DMS53 treated with DMSO at 0.1 percent for 48 hours (cell line): ENCODE data around the gene CLOCK.
A peak's percentile ranks its signal among the peaks of the same experiment; 100 is the strongest.

Experiments used
- DNase-seq: peaks from one replicate; lab custom pipeline; 2025; ENCODE audit not compliant: unreplicated experiment; lab: John Stamatoyannopoulos, UW

Gene CLOCK

DNA sequence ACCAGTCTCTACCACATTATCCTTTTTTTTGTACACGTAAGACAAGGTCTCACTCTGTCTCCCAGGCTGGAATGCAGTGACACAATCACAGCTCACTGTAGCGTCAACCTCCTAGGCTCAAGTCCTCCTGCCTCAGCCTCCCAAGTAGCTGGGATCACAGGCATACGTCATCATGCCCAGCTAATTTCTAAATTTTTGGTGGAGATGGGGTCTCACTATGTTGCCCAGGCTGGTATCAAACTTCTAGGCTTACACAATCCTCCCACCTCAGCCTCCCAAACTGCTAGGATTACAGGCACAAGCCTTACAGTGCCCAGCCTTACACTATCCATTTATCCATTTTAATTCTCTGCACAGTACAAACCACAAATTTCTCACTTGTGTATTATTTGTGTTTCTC, 58.0 kb downstream of the CLOCK start:
- no peak for DNase-seq

DNA sequence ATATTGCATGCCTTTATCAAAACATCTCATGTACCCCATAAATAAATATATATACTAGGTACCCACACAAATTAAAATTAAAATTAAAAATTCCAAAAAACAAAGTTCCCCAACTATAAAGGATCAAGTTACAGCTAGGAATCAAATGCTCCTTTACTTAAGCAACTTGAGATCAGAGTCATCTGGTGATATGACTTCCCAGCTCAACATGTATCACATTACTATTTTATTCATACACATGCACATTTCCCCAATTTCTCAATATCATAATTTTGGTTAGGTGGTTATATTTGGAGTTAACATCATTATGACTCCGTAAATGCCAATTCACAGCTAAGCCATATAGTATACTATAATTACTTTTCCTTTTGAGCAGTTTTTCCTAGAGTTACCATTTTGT, 60.9 kb downstream of the CLOCK start:
- no peak for DNase-seq

DNA sequence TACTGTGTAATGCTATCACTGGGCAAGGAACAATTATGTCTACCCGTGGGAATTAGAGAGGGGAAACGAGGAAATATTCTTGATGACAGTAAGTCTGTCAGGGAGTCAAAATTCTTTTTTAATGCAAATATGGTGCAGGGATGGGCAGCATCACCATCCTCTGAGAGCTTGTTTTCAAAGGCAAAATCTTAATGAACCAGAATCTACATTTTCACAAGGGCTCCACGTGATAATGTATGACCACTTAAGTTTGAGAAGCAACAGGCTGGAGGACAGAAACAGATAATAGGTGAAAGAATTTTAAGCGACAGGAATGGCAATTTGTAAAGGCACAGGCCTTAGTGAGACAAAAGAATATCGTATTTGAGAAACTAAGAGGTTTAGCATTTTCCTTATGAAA, 63.4 kb downstream of the CLOCK start:
- DNase-seq, result no peak

GRCh38 chr4:55475394-55476243, 71.1 kb downstream of the CLOCK start:
- DNase-seq, result no peak

- DNase-seq, result no peak
Measured at GRCh38 chr4:55469979-55470378, 76.7 kb downstream of the CLOCK start.

GRCh38 chr4:55468724-55469123, 78.0 kb downstream of the CLOCK start:
- peak; percentile 21 for DNase-seq

DNA sequence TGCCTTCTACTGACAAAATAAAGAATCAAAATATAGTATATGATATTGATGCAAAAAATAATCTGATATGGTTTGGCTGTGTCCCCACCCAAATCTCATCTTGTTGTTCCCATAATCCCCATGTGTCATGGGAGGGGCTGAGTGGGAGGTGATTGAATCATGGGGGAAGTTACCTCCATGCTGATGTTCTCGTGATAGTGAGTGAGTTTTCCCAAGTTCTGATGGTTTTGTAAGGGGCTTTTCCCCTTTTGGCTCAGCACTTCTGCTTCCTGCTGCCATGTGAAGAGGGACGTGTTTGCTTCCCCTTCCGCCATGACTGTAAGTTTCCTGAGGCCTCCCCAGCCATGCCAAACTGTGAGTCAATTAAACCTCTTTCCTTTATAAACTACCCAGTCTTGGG, 80.7 kb downstream of the CLOCK start:
- no peak for DNase-seq

GRCh38 chr4:55458611-55459010, 88.1 kb downstream of the CLOCK start:
- DNase-seq, result no peak

GRCh38 chr4:55458164-55458563, 88.5 kb downstream of the CLOCK start:
- no peak for DNase-seq

- no peak for DNase-seq
Measured at GRCh38 chr4:55450566-55450965, 96.1 kb downstream of the CLOCK start.

- no peak for DNase-seq
Measured at GRCh38 chr4:55447831-55448230, 98.9 kb downstream of the CLOCK start.

DNA sequence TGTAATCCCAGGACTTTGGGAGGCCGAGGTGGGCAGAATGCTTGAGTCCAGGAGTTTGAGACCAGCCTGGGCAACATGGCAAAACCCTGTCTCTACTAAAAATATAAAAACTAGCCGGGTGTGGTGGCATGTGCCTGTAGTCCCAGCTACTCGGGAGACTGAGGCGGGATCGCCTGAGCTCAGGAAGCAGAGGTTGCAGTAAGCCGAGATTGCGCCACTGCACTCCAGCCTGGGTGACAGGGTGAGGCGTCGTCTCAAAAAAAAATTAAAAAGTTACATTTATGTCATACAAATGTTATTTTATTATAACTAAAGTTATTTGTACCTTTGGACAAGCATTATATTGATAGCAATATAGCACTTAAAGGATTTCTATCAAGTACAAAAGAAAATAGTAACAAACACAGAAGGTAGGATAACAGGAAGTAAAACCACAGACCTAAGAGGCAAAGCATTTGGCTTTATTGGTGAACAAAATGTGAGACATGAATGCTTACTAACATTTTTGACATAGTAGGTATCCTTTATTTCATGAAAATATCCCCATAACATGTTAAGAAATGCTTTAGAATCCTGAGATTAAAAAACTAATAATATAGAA, 99.5 kb downstream of the CLOCK start:
- no peak for DNase-seq

DNA sequence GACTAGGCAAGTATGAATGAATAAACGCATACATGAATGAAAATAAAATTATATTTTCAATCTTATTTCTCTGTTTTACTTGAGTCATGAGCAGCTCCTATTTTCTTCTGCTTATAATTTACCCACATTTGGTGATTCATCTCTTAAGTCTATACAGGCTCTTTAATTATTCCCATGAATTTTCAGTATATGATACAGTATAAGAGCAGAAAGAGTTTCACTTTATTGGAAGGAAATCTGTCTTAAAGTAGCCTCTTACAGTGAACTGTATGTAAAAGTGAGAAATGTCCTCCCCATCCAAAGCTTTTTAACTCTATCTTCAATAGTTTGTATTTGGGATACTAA, 100.2 kb downstream of the CLOCK start:
- DNase-seq, result no peak

DNA sequence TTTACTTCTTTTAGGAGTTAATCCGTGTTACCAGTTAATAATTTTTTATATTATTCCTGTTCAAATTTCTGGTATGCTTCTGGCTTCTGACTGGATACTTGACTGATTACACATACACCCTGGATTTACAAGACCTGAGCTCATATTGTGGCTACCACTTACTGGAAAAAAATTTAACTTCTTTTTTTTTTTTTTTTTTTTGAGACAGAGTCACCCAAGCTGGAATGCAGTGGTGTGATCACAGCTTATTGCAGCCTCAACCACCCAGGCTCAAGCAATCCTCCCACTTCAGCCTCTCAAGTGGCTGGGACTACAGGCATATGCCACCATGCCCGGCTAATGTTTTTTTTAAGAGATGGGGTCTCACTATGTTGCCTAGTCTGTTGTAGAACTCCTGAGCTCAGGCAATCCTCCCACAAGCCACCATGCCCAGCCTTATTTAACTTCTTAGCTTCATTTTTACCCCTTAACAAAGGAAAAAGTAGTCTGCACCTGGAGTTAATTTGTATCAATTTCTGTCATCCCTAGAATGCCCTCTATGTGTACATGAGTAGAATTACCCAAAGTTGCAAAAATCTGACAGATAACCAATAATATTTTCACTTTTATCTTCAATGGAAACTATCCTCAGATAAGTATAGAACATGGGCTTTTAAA, 100.7 kb downstream of the CLOCK start:
- DNase-seq, result no peak

DNA sequence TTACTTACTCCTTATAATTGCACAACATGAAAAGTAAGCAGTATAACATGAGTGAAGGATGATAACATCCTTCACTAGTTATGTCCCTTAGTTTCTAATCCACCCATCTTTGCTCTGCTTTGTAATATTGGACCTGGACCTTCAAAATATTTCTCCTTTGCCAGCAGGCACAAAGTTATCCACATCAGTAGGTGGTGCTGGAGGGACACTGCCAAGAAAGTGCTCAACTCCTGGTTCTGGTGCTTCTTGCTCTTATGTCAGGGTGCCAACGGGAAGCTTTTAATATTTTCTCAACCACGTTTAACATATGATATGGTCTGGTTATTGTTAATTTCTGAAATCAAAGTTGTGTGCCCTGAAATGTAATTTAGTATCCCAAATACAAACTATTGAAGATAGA, 101.9 kb downstream of the CLOCK start:
- DNase-seq, result peak; percentile 4

DNA sequence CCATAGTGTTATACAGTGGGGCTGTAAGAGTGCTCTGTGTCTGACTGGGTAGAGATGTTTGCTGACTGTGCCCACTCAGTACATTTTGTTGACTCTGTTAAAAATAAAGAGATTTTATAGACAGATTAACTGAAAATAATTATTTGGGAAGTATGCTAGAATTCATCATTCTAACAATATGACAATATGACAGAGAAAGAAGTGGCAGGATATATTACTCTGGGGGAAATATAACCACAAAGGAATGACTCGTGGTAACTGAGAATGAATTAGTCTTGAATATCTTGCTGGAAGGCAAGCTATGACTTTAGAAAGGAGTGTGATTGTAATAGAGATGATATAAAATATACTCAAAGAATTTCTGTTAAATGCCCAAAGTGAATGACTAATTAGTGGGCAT, 104.2 kb downstream of the CLOCK start:
- DNase-seq, result no peak

GRCh38 chr4:55440786-55441185, 105.9 kb downstream of the CLOCK start:
- DNase-seq, result no peak

- no peak for DNase-seq
Measured at GRCh38 chr4:55439023-55439422, 107.7 kb downstream of the CLOCK start.

DNA sequence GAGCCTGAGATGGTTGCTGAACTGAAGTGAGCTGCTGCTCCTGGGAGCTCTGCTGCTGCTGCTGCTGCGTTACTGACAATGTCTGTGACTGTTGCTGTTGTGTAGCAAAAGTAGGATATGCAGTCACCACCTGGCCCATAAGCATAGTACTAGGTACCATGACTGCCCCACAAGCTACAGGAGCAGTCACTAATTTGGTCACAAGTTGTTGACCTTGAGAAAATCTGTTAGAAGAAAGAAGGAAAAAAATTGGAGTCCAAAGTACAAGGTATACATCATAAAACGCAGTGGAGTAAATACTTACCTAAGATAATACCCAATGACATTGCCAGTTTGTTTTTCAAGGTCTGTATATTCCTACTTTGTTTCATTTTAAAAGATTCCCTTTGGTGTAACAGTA, 108.4 kb downstream of the CLOCK start:
- no peak for DNase-seq

DNA sequence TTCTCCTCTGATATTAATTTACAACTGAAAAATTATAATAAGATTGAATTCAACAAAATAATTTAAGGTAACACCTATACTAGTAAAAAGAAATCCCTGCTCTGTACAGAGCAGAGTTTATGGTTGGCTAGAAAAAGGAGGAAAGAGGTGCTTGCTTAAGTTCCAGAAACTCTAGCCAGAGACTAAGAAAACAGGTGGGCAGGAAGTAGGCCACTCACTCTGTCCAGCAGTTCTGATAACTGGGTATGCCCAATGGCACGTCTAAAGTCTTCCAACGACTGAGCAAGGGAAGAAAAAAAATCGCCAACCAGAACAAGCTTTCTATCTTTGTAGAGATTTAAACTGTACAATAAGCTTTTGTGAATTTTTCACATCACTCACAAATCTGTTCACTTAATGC, 108.9 kb downstream of the CLOCK start:
- no peak for DNase-seq

DNA sequence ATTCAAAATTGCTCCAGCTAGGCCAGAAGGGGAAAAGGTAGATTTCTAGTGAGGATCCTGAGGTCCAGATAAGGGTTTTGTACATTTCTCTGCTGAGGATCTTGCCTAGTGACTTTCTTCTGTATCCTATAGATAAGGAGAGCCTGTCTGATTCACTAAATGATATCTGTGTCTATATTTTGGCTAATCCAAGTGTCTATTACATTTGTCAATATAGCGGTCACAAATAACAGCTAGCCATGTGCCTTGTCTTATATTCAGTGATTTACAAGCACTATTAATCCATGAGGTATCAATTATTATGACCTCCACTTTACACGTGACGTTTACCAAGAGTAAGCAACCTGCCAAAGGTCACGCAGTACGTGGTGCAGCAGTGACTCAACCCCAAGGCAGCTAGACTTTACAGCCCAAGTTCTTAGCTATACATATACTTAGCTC, 109.3 kb downstream of the CLOCK start:
- no peak for DNase-seq

DNA sequence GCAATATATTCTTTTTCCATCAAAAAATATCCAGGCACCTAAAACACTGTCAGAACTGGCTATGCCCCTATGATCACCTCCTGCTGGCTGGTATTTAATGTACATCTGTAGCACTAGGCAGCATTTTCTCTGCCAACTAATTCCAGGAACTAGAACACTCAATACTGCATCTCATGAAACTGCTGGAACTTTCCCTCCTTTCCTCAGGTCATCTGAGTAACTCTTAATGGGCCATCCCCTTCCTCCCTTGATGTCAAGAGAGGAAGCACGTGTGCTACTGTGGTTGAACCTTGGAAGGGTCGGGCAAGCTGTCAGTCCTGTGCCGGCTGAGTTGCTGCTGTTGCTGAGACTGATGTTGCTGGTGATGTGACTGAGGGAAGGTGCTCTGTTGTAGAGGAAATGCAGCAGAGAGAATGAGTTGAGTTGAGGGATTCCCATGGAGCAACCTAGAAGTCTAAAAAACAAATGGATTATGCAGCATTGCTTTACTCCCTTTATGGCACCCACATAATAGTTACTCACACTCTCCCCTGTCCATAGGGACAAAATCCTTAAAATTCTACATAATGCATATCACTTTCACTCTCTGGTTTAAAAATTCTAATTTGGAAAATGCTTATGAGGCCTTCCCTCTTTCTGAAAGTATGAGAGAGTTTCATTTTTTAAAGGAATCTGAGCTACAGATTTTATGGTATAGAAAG, 111.4 kb downstream of the CLOCK start:
- no peak for DNase-seq
